Neuronal stem cell (in vitro differentiated cells): ENCODE measurements around the gene ANP32B.

Source experiments
- DNase-seq: peaks from one replicate; pipeline ENCODE4 v3.0.0-alpha.2; 2013; ENCODE audit warnings: low spot score
- H2AFZ ChIP-seq: one replicate; pipeline ENCODE4 v1.6.1; 2013; ENCODE audit warnings: mild to moderate bottlenecking, low read length, inconsistent platforms
- H2AK5ac ChIP-seq: 2 replicates; pipeline ENCODE4 v1.6.1; 2013; ENCODE audit warnings: low read depth, mild to moderate bottlenecking, inconsistent platforms, low read length, moderate library complexity, mixed read lengths
- H2BK120ac ChIP-seq: 2 replicates; pipeline ENCODE4 v1.6.1; 2013; ENCODE audit warnings: low read depth, mild to moderate bottlenecking, inconsistent platforms, low read length, moderate library complexity, mixed read lengths
- H2BK12ac ChIP-seq: one replicate; pipeline ENCODE4 v1.6.1; 2013; ENCODE audit warnings: low read length, inconsistent platforms
- H2BK15ac ChIP-seq: 2 replicates; pipeline ENCODE4 v1.6.1; 2013; ENCODE audit warnings: mild to moderate bottlenecking, low read length, inconsistent platforms, mixed read lengths
- H2BK5ac ChIP-seq: one replicate; pipeline ENCODE4 v1.6.1; 2013; ENCODE audit warnings: inconsistent platforms, mild to moderate bottlenecking, low read length, moderate library complexity
- H3K14ac ChIP-seq: one replicate; pipeline ENCODE4 v1.6.1; 2013; ENCODE audit warnings: low read length, inconsistent platforms
- H3K18ac ChIP-seq: 2 replicates; pipeline ENCODE4 v1.6.1; 2013; ENCODE audit warnings: low read length, inconsistent platforms
- H3K23ac ChIP-seq: 2 replicates; pipeline ENCODE4 v1.6.1; 2013; ENCODE audit warnings: low read depth, mild to moderate bottlenecking, mixed read lengths, low read length, inconsistent platforms; ENCODE audit not compliant: poor library complexity
- H3K27ac ChIP-seq: replicated peaks from 3 replicates; pipeline ENCODE4 v1.5.1; 2013; ENCODE audit warnings: low read length, inconsistent platforms
- H3K27me3 ChIP-seq, 3 experiments: 2 replicates each; pipeline ENCODE4 v1.6.1; 2013; ENCODE audit warnings: low read length in 3 of 3, mild to moderate bottlenecking in 2 of 3, inconsistent platforms in 1 of 3, low read depth in 1 of 3, mixed read lengths in 1 of 3, moderate library complexity in 1 of 3; ENCODE audit not compliant: control insufficient read depth in 3 of 3, insufficient read depth in 3 of 3
- H3K36me3 ChIP-seq, 2 donors: replicated peaks in 1 of 2; 2 replicates each; pipeline ENCODE4 v1.6.1; 2013; ENCODE audit warnings: low read length in 2 of 2; ENCODE audit not compliant: control insufficient read depth in 2 of 2, insufficient read depth in 2 of 2
- H3K4ac ChIP-seq: 2 replicates; pipeline ENCODE4 v1.6.1; 2013; ENCODE audit warnings: inconsistent platforms, mild to moderate bottlenecking, low read length, moderate library complexity
- H3K4me1 ChIP-seq, 2 donors: 1 replicate in 1 of 2; 2 replicates in 1 of 2; pipeline ENCODE4 v1.6.1; 2013; ENCODE audit warnings: low read length in 2 of 2, low read depth in 1 of 2; ENCODE audit not compliant: control insufficient read depth in 2 of 2, insufficient read depth in 1 of 2
- H3K4me2 ChIP-seq: one replicate; pipeline ENCODE4 v1.6.1; 2013; ENCODE audit warnings: mild to moderate bottlenecking, low read length, inconsistent platforms; ENCODE audit not compliant: insufficient read depth, poor library complexity, severe bottlenecking
- H3K4me3 ChIP-seq, 2 donors: 2 replicates each; pipeline ENCODE4 v1.5.1; 2013; ENCODE audit warnings: low read length in 2 of 2, mild to moderate bottlenecking in 2 of 2, inconsistent platforms in 1 of 2, moderate library complexity in 1 of 2
- H3K79me1 ChIP-seq: one replicate; pipeline ENCODE4 v1.6.1; 2013; ENCODE audit warnings: low read depth, mild to moderate bottlenecking, inconsistent platforms, low read length, moderate library complexity
- H3K9ac ChIP-seq: one replicate; pipeline ENCODE4 v1.6.1; 2013; ENCODE audit warnings: mild to moderate bottlenecking, low read depth, low read length, inconsistent platforms; ENCODE audit not compliant: poor library complexity
- H3K9me3 ChIP-seq, 2 donors: replicated peaks in 1 of 2; 2 replicates each; pipeline versions ENCODE3 to v1.6.1; 2013; ENCODE audit warnings: low read length in 2 of 2, mild to moderate bottlenecking in 2 of 2, inconsistent platforms in 1 of 2, low read depth in 1 of 2, mixed read lengths in 1 of 2, moderate library complexity in 1 of 2; ENCODE audit not compliant: control insufficient read depth in 2 of 2, insufficient read depth in 1 of 2
- H4K8ac ChIP-seq: one replicate; pipeline ENCODE4 v1.6.1; 2013; ENCODE audit warnings: low read depth, mild to moderate bottlenecking, inconsistent platforms, low read length, moderate library complexity
- H4K91ac ChIP-seq: one replicate; pipeline ENCODE4 v1.6.1; 2013; ENCODE audit warnings: low read length, low read depth, mild to moderate bottlenecking, inconsistent platforms; ENCODE audit not compliant: poor library complexity
- WGBS, 2 donors: extraction: QIAGEN DNeasy Blood & Tissue Kit; methylation state at CpG; one replicate each; pipeline ENCODE4 v1.1.7; 2013; ENCODE audit warnings: missing lambda C conversion rate in 2 of 2, mixed read lengths in 1 of 2; ENCODE audit not compliant: insufficient read length in 2 of 2, insufficient replicate concordance in 1 of 2; ENCODE audit errors: extremely low coverage in 2 of 2; 5-methylcytosine and 5-hydroxymethylcytosine counted together

Gene ANP32B

DNA sequence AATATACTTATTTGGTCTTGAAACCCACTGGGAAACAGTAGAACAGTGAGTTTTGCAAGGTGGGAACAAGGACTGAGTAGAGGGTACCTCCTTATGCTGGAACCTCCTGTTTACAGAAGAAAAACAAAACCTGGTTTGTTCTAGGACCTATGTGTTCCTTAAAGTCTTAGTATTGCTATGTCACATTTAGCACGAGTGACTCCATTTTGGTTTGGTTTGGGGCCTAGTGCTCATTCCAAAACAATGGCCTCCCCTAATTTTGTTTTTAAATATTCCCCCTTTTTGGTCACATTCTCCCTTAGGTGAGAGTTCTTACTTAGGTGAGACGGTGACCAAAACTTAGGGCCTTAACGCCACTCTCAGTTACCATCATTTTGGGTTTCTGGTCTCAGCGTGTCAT lies 67.2 kb downstream of the ANP32B start:
- Histone ChIP-seq H3K79me1 (no peaks in the 10 kb centered on the region), H3K4ac (no peak overlapping the region), H2BK5ac (no peak overlapping the region), H2BK120ac (no peak overlapping the region), H2BK15ac (no peak overlapping the region), H3K27me3 (peaks cover 0 to 28% (median 0%) of the 10 kb centered on the region in 3 experiments), H4K8ac (no peak overlapping the region), H2AFZ (no peak overlapping the region), H3K4me1 (no peaks in the 10 kb centered on the region), H3K4me3 (no peak overlapping the region), H2AK5ac (no peak overlapping the region), H3K36me3 (no peaks in the 10 kb centered on the region), H3K9me3 (no peaks in the 10 kb centered on the region), H3K4me2 (no peak overlapping the region), H3K14ac (no peak overlapping the region), H3K23ac (no peak overlapping the region), H3K18ac (no peak overlapping the region), H2BK12ac (no peak overlapping the region), H3K9ac (no peak overlapping the region), H4K91ac (no peak overlapping the region), H3K27ac (no peak overlapping the region)
- no CpG with 5 or more reads among the region's 4 CpGs for WGBS, 2 donors
- no peak for DNase-seq

DNA sequence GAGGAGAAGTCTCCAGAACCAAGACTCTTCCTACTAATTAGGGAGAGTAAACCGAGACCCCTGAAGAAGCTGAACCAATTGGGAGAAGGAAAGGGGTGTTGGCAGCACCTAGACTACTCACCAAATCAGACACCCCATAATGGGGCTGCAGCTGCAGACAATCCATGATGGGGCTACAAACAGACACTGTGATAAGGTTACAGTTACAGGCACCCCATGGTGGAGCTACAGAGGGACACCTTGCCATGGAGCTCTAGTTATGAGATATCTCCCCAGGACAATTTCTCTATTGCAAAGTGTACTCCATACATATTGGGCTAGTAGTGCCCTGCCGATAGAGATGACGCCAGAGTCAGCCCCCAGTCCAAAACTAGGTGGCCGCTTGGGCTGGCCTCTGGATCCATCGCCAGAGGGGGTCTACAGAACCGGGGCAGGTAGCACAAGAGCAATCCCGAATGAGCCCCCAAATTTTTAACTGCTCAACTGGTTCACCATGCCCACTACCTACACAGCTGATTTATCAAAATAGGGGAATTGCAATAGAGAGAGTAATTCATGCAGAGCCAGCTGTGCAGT lies 71.3 kb downstream of the ANP32B start:
- H3K4ac ChIP-seq, result no peak overlapping the region
- no peaks in the 10 kb centered on the region for H3K79me1 ChIP-seq
- H2BK5ac ChIP-seq, result no peak overlapping the region
- H4K8ac ChIP-seq, result no peak overlapping the region
- H2BK12ac ChIP-seq, result no peak overlapping the region
- H3K18ac ChIP-seq, result no peak overlapping the region
- H3K4me3 ChIP-seq, result peak overlapping the region in 1 of 2 donors; percentile 34
- no peak overlapping the region for H3K9ac ChIP-seq
- H3K4me2 ChIP-seq, result no peak overlapping the region
- no CpG with 5 or more reads among the region's 7 CpGs for WGBS, 2 donors
- DNase-seq, result no peak
- no peak overlapping the region for H3K14ac ChIP-seq
- H3K27ac ChIP-seq, result no peak overlapping the region
- no peak overlapping the region for H2BK15ac ChIP-seq
- no peak overlapping the region for H3K23ac ChIP-seq
- H3K4me1 ChIP-seq, result peaks cover 3 to 4% of the 10 kb centered on the region in 2 donors
- no peak overlapping the region for H2AFZ ChIP-seq
- no peak overlapping the region for H4K91ac ChIP-seq
- H2AK5ac ChIP-seq, result no peak overlapping the region
- H3K27me3 ChIP-seq, result peaks cover 0 to 28% (median 0%) of the 10 kb centered on the region in 3 experiments
- H2BK120ac ChIP-seq, result no peak overlapping the region
- H3K9me3 ChIP-seq, result no peaks in the 10 kb centered on the region
- no peaks in the 10 kb centered on the region for H3K36me3 ChIP-seq

DNA sequence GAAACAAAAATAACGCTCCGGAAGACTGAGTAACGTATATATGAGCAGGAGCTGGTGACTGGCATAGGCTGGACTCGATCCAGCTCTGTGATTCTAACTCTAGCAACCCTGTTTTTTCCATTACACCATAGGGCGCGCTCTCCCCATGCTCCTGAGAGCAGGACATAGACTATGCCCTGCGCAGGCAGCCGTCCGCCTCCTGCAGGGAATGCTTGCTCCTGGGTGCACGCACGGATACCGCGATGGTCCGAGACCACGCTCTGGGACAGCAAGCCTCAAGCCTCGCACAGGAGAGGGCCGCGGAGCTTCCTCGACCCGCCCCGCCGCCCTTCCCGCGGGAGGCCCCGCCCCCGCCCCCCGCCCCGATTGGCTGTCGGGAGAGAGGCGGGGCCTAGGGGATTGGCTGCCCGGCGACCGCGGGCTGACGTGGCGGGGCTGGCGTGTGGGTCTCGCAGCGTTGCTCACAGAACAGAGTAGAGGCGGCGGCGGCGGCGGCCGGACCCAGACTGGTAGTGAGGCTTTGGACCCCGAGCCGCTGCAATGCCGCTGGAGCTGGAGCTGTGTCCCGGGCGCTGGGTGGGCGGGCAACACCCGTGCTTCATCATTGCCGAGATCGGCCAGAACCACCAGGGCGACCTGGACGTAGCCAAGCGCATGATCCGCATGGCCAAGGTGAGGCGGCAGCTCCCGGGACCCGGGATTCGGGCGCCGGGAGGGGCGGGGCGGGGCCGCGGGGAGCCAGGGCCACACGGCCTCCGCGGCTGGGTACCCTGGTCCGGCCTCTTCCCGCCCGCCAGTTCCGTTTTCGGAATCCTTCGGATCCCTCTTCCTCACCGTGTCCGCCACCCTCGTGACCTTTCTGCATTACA lies 73.4 kb downstream of the ANP32B start, which contains the start of gene NANS:
TSS of gene NANS (plus strand) at position 464 of the 869 bp plus-strand sequence. CDS start at position 541, 77 bp downstream.
- WGBS, 2 donors, result no CpG with 5 or more reads among the region's 80 CpGs
- Histone ChIP-seq H3K36me3 (peaks cover 4 to 7% of the 10 kb centered on the region in 2 donors), H3K4me1 (peaks cover 3 to 4% of the 10 kb centered on the region in 2 donors), H3K23ac (peak within 1 kb of the TSS; percentile 99), H2BK5ac (peak within 1 kb of the TSS; percentile 93), H3K79me1 (no peaks in the 10 kb centered on the region), H2BK12ac (no peak within 1 kb of the TSS), H2BK15ac (peak within 1 kb of the TSS; percentile 92), H4K91ac (no peak within 1 kb of the TSS), H2BK120ac (no peak within 1 kb of the TSS), H3K14ac (peak within 1 kb of the TSS; percentile 98), H4K8ac (peak within 1 kb of the TSS; percentile 31), H3K4ac (no peak within 1 kb of the TSS), H3K9ac (peak within 1 kb of the TSS; percentile 92), H3K27me3 (peaks cover 0 to 21% (median 0%) of the 10 kb centered on the region in 3 experiments), H3K4me2 (peak within 1 kb of the TSS; percentile 89), H2AFZ (peak within 1 kb of the TSS; percentile 89), H3K4me3 (peak within 1 kb of the TSS; percentile 73 to 89), H3K27ac (peak within 1 kb of the TSS; percentile 46), H2AK5ac (no peak within 1 kb of the TSS), H3K18ac (peak within 1 kb of the TSS; percentile 98), H3K9me3 (no peaks in the 10 kb centered on the region)
- DNase-seq, result peak; percentile 87
